Endometrial microvascular endothelial cells (primary cell): Measurements from ENCODE around the gene ZNF14. TPM values are rescaled to one million over a fixed set of nuclear protein-coding genes. Genes with fewer than 3 reads are reported as not detected.
"Not testable (repeated sequence)": the region's sequence is repeated elsewhere in the genome, so short reads cannot be mapped to it uniquely, and the experiment has no call there.

Source experiments
- in situ Hi-C: cut with HindIII; loops from 2 replicates; pipeline ENCODE4 v1.10.0; 2017; ENCODE audit warnings: low sequenced_read_pairs, low pct_unique_long_range_greater_than_20kb; ENCODE audit errors: inconsistent ontology term
- total RNA-seq: library from RNA; depleted of rRNA; stranded (reverse); fragments of >200 nt; gene quantifications from one replicate; pipeline ENCODE4 v1.2.3, GENCODE V29; 2015; ENCODE audit errors: inconsistent ontology term

ZNF14 gene
- total RNA-seq, 1 donor from 2014 or later, result 1.8 TPM

DNA sequence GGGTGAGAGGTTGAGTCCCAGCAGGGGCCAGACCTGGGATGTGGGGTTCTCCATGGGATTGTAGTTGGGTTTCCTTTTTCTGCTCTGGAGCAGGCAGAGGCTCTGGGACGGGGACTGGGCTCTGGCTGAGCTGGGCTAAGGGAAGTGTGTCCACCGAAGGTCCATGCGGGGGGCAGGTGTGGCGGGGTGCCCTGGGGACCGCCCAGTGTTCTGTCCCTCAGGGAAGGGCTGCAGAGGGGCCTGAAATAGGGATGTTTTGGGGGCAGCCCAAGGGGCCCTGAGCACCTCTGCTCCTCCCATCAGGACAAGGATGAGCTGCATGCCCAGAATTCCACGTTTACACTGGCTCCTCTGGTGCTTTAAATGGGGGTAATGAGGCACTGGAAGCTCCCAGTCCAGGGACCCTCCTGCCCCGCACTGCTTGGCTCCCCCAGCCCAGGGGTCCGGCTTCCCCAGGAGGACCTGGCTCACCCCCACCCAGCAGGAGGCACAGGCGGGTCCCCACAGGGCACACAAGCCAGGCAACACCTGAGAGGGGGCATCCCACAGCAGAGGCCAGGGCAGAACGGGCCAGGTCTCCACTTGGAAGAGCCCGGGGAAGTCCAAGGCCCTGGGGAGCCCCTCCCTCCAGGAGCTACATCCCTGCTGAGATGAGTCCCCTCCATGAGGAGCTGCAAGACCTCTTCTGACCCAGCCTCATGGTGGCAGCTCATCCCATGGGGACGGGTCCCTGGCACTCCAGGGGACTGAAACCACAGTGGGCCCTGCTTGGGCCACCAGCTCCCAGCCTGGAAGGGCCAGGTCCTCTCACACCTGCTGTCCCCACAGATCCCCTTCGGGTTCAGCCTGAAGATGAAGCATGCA, 14.7 kb upstream of the ZNF14 start:
- in situ Hi-C loops, result no loop called here

DNA sequence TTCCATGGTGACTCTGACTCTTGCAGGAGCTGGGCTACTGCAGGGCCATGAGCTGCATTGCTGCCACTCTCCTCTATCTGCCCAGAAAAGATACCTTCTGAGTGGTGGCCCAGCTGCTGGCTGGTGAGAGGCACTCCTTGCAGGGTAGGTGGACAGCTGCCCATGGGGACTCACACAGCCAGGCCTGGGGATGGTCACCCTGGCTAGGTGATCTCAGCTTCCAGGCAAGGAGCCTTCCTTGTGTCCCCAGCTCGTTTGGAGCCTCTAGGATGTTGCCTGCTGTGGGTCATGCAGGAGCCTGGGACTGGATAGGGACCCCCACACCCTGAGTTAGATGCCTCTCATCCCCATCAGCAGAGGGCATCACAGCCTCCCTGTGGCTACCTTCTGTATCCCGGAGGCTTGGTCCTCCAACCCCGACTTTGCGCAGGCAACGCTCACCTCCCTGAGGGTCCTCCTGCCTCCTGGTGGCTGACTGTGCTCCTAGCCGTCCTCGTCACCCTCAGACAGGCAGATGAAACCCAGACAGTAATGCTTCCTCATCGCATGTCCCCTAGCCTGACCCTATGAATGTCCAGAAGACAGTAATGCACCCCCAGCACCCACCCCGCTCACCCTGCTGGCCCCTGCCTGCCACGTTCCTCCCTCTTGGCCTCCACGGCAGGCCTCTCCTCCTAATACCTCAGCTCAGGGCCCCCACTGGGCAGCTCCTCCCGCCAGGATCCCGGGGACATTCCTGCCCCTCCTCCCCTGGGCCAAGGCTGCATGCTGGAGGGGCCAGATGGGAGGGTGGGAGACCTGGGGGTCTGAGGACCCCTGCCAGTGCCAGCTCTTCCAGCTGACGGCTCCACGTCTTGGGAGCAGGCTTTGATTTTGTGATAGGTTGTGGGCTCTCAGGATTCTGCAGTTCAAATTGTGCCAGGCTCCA, 13.6 kb upstream of the ZNF14 start:
- in situ Hi-C loops, result no loop called here

DNA sequence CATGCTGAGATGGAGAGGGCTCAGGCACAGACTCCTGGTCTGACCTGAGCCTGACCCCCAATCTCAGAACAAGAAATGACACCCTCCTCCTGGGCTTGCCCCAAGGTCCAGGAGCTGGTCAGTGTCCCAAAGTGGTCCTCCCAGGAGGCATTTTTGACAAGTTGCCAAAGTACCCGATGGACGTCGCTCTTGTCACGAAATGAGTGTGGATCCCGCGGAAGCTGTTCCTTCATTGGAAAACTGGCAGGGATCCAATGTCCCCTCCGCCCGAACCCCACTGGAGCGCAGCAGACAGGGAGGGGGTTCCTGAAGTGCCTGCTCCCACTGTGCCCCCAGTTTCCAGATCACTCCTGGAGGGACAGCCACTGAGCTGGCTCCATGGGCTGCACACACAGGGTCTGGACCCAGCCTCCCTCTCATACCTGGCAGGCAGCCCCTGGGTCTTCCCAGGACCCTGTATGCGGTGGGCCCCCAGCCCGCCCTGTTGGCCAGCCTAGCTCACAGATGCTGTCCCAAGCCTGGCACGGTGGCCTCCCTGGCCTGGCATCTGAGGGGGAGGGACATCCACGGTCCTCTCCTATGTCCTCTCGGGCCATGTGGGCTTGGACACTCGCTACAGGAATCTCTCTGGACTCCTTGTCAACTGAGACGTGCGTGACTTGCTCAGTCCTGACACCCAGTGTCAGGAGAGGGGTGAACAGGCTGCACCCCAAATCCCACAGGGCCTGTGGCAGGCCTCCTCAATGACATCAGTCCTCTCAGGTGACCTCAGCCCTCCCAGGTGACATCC, 12.8 kb upstream of the ZNF14 start:
- in situ Hi-C loops, result no loop called here

DNA sequence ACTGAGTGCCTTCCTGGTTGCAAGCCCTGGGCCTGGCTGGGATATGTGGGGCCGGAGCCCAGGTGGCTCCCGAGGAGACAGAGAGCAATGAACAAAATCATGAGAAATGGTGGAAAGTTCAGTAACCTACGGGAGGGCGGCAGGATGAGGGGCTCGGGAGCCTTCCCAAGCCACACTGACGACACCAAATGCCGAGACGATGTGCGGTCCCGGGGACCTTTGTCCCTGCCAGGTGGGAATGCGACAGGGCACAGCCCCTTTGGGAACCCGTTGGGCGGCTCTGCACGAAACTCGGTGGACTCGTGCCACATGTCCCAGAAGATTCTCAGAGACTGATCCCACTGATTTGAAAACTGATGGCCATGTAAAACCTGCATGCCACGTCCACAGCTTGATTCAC, 11.7 kb upstream of the ZNF14 start:
- in situ Hi-C loops, result no loop called here

DNA sequence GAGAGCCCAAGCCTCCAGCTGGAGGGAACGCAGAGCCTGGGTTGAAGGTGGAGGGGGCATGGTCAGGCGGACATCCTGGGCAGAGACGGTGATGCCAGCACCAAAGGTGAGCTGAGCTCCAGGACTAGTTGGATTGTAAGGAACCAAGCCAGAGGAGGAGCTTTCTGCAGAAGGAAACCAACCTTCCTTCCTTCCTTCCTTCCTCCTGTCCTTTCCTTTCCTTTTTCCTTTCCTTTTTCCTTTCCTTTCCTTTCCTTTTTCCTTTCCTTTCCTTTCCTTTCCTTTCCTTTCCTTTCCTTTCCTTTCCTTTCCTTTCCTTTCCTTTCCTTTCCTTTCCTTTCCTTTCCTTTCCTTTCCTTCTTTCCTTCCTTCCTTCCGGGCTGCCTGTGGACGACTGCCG, 11.0 kb upstream of the ZNF14 start:
- in situ Hi-C loops, result not testable (repeated sequence)

DNA sequence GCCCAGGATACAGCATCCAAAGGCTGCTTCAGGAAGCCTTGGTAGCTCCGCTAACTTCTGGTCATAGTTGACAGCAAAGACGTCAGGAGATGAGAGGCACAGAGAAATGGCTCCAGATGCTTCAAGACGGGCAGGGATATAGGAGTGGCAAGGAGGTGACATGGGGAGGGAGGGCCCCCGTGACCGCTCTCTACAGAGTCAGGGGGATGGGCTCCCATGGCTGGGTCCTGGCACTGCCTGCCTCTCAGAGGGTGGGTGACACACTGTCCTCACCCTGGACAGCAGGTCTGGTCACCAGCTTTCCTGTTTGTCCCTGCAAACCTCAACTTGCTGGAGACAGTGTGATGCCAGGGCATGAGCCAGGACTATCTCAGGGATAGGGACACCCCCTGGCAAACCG, 10.3 kb upstream of the ZNF14 start:
- in situ Hi-C loops, result no loop called here

DNA sequence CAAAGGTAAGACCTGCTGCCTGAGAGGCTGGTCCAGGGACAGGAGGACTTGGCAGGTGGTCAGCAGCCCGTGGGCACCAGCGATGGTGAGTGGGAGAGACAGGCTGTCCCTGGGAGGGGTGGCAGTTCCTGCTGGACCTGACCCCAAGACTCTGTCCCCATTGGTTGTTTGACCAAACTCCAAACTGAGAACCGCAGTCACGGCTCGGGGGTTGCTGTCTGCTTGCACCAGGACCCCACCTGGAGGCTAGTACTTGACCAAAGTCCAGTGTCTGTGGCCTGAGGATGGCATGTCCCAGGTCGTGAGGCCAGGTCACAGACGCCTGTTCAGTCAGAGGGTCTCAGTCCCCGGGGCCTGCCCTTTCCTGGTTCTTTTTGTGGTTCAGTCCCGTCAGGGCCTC, 9.9 kb upstream of the ZNF14 start:
- in situ Hi-C loops, result no loop called here

DNA sequence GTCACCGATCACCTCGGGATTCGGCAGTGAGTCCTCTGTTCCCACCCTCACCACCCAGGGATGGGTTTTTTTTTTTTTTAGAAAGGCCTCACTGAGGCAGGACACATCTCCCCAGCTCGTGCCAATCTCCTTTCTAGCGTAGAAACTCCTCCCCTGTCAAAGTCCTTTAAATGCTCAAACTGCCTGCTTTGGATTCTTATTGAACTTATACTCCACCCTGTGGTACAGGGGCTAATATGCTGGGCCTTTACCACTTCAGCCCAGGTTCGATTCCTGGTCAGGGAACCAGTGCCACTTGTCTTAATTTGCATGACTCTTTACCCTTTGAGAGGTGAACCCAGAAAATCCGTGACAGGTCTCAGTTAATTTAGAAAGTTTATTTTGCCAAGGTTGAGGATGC, 8.3 kb upstream of the ZNF14 start:
- in situ Hi-C loops, result no loop called here

DNA sequence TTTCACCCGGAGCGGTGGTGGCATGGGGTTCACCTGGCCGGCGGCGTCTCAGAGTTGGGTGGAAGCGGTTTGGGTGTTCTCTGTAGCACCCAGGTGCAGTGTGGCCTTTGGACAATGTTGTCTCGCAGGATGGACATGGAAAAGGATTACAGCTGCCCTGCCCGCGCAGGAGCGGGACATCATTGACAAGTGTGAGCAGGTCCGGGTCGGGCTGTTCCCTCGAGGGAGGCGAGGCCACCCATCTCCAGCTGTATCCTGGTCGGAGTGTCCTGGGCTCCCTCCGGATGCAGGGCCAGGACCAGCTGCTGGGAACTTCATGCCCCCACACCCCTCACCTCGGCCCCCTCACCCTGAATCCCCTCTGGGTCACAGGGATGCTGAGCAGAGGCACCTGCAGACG, 7.8 kb upstream of the ZNF14 start:
- in situ Hi-C loops, result no loop called here

DNA sequence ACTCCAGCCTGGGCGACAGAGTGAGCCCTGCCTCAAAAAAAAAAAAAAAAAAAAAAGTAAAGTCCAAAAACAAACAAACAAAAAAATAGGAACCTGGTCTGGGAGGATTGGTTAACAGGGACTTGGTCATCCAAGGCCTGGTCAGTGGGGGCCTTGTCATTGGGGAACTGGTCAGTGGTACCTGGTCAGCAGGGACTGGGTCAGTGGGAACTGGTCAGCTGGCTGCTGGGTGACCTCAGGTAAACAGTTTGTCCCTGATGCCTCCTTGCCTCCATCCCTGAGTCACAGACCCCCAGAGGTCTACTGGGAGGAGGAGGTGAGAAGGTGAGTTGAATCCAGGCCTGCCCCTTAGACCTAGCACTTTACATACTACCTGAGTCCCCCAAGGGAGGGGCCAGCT, 5.7 kb upstream of the ZNF14 start:
- in situ Hi-C loops, result no loop called here

DNA sequence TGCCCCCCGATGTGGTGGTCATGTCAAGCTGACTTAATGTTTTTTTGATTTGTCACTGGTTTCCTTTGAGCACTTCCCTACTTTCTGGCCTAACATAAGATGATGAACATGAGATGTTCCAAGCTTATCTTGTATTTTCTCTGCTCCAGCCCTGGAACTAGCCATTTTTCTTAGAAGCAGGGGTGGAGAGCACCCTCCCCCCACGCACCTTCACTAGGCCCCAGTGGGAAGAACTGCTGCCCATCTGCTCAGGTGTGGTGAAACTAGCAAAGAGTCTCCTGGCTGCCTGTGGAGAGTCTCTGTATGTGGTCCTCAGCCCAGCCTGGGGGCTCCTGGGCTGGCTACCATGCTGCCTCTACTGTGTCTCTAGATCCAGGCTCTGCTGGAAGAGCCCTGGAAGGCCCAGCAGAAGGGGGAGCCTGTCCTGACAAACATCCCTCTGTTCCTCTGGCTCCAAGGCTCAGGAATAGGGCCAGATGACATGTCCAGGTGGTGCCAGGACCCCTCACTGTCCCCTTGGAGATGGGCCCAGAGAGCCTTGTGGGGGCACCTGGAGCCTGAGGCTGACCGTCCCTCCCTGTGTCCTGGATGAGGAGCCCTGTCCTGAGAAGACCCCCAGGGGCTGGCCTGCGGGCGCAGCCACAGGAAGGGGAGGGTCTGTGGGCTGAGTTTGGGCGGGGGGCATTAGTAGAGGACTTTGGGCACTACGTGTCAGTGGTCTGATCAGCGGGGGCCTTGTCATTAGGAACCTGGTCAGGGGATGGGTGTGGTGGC, 4.8 kb upstream of the ZNF14 start:
- in situ Hi-C loops, result no loop called here

DNA sequence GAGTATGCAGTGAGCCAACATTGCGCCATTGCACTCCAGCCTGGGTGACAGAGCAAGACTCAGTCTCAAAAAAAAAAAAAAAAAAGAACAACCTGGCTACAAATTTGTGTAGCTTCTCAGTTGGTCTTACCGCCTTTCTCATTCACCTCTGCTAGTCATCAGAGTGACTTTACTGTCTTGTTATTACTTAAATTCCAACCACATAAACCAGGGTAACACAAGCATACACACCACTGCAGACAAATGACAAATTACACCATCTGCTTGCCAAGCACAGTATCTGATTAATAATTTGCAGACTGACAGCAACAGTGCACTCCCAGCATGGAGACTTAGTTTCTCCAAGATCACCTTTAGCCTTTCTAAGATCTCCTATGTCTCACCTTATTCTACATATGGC, 11.0 kb downstream of the ZNF14 start:
- in situ Hi-C loops, result no loop called here

DNA sequence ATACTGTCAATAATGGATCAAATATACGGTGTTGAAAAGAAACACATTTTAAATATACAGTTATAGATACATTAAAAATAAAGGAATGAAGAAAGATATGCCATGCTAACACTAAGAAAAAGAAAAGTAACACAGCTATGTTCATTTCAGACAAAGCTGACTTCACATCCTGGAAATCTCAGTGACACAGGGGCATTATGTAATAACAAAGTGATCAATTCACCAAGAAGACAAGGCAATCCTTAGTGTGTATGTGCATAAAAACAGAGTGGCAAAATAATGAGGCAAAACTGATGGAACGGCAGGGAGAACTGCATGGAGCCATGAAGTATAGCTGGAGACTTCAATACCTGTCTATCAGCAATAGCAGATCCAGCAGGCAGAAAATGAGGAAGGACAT, 13.1 kb downstream of the ZNF14 start:
- in situ Hi-C loops, result no loop called here

DNA sequence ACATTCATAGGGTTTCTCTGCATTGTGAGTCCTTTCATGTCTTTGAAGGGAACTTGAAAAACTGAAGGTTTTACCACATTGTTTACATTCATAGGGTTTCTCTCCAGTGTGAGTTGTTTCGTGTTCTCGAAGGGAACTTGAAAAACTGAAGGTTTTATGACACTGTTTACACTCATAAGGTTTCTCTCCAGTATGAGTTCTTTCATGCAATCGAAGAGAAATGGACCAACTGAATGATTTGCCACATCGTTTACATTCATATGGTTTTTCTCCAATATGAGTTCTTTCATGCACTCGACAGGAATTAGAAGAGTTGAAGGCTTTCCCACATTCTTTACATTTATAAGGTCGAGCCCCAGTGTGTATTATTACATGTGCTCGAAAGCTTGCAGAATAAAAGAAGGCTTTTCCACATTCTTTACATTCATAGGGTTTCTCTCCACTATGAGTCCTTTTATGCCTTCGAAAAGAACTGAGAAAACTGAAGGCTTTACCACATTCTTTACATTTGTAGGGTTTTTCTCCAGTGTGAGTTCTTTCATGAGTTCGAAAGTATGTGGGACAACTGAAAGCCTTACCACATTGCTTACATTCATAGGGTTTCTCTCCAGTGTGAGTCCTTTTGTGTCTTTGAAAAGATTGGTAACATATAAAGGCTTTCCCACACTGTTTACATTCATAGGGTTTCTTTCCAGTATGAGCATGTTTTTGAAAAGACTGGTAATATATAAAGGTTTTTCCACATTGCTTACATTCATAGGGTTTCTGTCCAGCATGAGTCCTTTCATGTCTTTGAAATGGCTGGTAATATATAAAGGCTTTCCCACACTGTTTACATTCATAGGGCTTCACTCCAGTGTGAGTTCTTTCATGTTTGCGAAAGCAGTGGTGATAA, 20.7 kb downstream of the ZNF14 start:
- in situ Hi-C loops, result no loop called here

DNA sequence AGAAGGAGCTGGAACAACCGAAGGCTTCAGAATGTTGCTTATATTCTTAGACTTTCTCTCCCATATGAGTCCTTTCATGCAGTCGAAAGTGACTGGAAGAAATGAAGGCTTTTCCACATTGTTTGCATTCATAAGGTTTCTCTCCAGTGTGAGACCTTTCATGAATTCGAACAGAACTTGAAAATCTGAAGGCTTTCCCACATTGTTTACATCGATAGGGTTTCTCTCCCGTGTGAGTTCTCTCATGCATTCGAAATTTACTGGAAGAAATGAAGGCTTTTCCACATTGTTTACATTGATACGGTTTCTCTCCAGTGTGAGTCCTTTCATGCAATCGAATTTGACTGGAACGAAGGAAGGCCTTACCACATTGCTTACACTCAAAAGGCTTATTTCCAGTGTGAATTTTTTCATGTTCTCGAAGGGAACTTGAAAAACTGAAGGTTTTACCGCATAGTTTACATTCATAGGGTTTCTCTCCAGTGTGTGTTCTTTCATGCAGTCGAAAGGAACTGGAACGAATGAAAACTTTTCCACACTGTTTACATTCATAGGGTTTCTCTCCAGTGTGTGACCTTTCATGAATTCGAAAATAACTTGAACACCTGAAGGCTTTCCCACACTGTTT, 21.5 kb downstream of the ZNF14 start:
- in situ Hi-C loops, result no loop called here

DNA sequence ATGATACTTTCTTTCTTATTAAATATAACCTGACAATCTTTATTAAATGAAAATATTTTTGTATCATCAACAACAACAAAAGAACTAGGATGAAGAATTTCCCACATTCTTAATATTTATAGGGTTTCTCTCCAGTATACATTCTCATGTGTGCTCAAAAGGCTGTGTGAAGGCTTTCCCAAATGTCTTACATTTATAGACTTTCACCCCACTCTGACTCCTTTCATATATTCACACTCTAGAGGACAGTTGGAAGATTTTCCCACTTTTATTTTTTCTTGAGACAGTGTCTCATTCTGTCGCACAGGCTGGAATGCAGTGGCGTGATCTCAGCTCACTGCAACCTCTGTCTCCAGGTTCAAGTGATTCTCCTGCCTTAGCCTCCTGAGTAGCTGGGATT, 22.4 kb downstream of the ZNF14 start:
- in situ Hi-C loops, result no loop called here

DNA sequence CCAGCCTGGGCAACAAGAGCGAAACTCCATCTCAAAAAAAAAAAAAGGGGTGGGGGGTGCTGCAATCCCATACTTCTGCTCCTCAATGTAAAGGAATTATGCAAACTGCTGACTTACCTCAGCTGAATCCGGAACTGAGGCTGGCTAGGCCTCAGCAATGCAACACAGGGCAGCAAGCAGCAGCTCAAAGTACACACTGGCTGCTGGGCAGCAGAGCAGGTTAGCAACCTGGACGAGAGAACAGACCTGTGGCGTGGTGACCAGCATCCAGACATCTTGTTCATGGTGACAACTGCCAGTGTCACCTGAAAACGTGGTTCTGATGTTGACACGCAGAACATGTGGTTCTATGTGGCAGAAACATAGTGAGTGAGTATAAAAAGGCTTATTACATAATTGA, 28.1 kb downstream of the ZNF14 start:
- in situ Hi-C loops, result no loop called here
